NCI-H82 treated with DMSO at 0.1 percent for 48 hours (cell line): ENCODE data around the gene DAGLB.
"Not testable (repeated sequence)": the region's sequence is repeated elsewhere in the genome, so short reads cannot be mapped to it uniquely, and the experiment has no call there.

Source experiments
- DNase-seq: peaks from one replicate; lab custom pipeline; 2025; ENCODE audit not compliant: unreplicated experiment; lab: John Stamatoyannopoulos, UW

DAGLB gene

DNA sequence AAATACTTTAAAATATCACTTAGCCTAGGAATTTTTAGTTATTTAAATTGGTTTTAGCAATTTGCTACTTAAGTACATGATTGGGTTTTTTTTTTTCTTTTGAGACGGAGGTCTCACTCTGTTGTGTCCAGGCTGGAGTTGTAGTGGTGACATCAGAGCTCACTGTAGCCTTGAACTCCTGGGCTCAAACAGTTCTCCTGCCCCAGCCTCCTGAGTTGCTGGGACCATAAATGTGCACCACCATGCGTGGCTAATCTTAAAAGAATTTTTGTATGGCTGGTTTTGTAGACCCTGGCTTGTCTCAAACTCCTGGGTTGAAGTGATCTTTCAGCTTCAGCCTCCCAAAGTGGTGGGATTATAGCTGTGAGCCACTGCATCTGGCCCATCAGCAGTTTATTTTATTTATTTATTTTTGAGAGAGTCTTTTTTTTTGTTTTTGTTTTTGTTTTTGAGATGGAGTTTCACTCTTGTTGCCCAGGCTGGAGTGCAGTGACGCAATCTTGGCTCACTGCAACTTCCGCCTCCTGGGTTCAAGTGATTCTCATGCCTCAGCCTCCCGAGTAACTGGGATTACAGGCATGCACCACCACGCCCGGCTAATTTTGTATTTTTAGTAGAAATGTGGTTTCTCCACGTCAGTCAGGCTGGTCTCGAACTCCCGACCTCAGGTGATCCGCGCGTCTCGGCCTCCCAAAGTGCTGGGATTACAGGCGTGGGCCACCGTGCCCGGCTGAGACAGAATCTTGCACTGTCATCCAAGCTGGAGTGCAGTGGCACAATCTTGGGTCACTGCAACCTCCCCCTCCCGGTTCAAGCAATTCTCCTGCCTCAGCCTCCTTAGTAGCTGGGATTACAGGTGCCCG is 47.3 kb downstream of the DAGLB start:
- DNase-seq = not testable (repeated sequence)

DNA sequence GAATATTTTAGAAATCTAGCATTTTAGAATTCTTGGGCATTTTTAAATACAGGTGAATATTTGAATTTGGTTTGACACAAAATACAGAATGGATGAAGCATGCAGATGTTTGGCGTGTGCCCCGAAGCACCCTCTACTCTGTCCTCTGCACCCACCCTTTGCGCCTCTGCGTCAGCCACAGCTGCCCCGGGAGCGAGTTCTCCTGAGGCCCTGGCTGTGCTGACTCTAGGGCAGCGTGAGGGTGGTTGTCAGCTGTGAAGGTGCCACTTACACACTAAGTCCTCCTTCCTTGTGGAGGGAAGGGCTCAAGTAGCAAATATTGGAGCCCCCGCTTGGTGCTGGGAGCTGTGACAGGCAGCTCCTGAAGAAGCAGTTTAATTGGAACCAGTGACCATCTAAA is 48.4 kb downstream of the DAGLB start:
- DNase-seq = no peak

DNA sequence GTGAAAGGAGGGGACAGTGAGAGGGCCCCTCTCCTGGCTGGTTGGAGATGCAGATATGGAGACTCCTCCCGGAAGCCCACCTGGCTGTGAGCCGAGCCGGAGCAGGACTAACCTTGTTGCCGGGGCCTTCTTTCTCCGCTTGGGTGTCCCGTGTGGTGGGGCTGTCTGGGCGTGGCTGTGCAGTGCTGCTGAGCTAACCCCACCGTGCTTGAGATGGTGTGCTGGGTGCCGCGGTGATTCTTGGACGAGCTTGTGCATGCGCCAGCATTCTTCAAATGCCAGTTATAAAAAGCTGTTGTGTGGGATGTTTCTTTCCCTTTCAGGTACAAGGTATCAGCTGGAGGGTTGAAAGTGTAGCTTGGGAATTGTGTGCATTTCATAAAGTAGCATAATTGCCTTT is 48.8 kb downstream of the DAGLB start:
- no peak for DNase-seq

DNA sequence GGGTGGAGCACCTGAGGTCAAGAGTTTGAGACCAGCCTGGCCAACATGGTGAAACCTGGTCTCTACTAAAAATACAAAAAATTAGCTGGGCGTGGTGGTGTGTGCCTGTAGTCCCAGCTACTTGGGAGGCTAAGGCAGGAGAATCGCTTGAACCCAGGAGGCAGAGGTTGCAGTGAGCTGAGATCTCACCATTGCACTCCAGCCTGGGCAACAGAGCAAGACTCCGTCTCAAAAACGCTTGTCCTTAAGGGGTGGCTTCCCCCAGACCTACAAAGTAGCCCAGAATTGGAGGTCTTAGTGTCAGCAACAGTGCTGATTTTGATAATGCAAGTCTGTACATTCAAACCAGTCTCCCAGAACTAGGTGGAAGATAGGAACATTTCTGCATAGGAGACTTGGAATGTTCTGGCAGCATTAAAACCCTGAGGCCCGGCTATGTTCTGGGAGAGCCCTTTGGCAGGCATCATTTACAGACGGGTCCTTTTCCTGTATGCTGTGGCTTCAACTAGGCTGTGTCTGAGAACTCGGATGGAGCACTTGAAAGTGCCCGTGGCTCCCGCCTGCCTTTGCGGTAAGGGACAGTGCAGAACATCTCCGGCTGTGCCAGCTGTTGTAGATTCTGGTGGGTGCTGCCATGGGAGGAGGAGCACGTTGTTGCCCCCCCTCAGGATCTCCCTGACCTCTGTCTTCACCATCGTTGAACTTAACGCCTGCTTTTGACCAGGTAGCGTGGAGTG is 49.8 kb downstream of the DAGLB start:
- DNase-seq = not testable (repeated sequence)

GRCh38 chr7:6395898-6396595 is 51.7 kb downstream of the DAGLB start:
- DNase-seq = no peak

- no peak for DNase-seq
These were observed 53.6 kb downstream of the DAGLB start for GRCh38 chr7:6394114-6394513.

- DNase-seq = no peak
These were observed 54.1 kb downstream of the DAGLB start for GRCh38 chr7:6393667-6394056.

- no peak for DNase-seq
These were observed 54.8 kb downstream of the DAGLB start for GRCh38 chr7:6392712-6393666.

- DNase-seq = no peak
These were observed 58.0 kb downstream of the DAGLB start for GRCh38 chr7:6389728-6390127.

DNA sequence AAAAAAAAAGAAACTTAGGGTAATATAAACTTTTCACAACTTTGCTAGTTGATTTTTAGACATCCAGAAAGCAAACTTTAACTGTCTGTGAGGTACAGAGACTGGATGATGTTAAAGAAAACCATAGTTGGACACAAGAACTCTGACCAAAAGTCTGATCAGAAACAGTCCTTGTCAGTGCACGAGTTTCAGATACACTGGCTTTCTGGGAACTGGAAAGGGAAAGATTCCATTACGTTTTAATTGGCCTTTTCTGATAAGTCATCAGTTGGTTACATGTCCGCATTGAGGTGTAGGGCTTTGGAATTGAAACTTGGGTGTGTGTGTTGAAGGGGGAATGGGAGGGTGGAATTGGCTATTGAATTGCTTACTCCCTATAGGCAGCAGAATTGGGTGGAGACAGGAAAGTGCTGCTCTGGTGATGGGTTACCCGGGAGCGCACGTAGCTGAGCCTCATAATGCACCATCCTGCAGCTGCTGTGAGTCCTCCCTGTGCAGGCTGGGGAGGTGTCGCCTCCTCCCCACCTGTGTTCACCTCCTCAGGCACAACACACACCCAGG is 59.9 kb downstream of the DAGLB start:
- no peak for DNase-seq

DNA sequence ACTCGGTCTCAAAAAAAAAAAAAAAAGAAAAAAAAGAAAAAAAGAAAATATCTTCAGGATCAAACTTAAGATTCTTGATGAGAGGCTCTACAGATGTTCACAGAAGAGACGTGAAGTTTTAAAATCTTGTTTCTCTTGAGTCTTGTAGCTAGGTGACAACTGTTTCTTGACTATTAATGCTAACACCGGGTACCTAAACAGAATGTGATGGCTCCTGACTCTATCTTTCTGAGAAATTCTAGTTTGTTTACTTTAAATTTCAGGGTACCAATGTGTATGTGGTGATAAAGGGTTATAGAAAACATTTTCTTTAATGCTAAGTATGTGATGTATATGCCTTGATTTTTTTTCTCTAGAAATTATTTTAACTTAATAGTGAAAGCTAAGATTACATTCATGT is 61.0 kb downstream of the DAGLB start:
- no peak for DNase-seq

DNA sequence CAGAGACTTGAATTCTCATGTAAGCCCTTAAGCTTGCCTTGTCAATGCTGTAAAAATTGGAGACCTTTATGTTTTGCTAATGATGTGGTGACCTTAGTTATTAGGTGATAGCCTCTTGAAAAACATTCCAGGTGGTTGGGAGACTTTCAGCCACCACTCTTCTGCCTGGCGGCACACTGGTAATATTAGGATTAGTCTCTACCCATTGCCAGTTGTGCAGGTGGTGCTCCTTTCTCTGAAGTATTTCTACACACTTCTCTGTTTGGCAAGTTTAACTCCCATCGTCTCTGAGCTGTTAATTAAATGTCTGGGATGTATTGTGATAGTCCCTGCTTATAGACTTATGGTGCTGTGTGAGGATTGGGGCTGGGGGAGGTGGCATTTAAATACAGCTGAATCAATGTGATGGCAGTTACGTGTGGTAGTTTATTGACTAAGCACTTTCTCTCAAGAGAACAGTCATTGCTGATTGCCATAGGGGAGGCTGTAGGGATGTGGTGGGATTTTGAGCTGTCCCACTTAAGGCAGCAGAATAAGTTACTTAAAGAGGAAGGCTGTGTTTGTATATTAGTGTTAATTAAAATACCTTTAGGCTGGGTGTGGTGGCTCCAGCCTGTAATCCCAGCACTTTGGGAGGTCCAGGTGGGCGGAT is 61.7 kb downstream of the DAGLB start:
- no peak for DNase-seq

DNA sequence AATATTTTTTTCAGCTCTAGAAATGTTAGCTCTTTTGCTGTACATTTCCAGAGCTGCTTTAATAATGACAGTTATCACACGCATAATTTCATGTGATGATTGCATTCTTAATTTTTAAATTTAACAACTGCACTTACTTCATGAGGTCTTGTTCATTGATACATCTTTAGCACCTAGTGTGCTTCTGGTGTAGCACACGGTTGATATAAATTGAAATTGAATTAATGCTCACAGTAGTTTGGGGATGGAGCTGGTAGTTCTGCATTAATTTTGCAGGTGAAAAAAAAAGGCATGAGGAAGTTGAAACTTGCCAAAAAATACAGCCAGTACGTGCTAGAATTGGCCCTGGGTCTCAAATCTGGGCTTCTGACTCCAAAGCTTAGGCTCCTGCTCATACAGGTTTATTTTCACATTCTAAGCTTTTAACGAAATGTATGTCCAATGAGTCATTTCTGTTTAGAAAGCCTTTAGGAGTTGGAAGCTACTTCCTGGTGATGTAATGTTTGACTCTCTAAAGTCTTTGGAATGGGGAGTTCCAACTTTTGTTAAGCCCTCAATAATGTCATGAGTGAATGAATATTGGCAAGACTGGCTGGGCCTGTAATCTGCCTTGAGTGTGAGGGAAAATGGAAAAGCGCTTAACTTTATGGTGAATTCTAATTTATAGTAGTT is 62.5 kb downstream of the DAGLB start:
- no peak for DNase-seq

- no peak for DNase-seq
These were observed 63.4 kb downstream of the DAGLB start for GRCh38 chr7:6384327-6384726.

GRCh38 chr7:6382817-6383216 is 64.9 kb downstream of the DAGLB start:
- DNase-seq = no peak

DNA sequence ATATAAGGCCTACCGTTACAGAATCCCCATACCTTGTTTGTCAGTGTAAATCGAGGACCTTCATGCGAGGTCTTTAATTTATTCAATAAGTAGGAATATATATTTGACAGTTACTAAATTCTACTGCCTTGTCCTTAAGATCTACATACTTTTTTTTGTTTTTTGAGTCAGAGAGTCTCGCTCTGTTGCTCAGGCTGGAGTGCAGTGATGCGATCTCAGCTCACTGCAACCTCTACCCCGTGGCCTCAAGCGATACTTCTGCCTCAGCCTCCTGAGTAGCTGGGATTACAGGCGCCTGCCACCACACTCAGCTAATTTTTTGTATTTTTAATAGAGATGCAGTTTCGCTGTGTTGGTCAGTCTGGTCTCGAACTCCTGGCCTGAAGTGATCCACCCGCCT is 65.9 kb downstream of the DAGLB start:
- DNase-seq = not testable (repeated sequence)

DNA sequence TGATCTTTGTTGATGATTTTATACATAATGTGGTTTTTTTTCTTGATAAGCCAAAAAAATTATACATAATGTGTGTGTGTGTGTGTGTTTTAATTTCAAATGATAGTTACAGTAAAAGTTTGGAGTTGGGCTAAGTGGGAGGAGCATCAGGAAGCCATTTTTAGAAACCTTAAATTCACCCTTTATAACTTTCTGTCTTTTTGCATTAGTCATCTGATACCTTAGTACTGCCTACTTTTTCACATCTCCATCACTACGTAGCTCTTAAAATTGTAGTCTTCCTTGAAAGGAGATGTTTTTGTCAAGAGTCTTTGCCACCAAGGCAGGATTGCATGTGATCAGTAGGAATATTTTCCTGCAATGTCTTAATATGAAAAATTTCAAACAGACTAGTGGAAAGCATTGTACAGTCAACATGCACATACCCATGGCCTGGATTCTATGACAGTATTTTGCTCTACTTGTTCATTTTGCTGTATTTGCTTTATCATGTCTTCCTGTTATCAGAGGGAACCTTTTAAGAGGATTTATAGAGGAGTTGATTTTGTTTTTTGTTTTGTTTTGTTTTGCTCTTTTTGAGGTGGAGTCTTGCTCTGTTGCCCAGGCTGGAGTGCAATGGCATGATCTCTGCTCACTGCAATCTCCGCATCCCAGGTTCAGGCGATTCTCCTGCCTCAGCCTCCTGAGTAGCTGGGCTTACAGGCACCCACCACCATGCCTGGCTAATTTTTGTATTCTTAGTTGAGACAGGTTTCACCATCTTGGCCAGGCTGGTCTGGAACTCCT is 67.3 kb downstream of the DAGLB start:
- DNase-seq = no peak

DNA sequence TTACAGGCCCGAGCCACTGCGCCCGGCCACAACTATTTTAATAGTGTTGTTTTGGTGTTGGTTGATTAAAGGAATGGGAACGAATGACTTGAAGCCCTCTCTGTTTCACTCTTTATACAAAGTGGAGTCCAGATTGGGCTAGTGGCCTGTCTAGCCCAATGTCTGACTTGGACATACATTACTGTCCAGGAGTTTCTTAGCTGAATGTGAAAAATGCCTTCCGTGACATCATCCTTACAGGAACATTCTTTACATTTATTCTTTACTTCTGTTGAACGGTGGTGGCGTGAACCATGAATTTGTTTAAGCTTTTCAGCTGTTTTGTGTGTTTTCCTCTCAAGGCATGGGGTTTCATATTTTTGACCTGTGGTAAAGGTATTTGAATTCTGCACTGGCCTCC is 67.9 kb downstream of the DAGLB start:
- DNase-seq = no peak

GRCh38 chr7:6378556-6378955 is 69.2 kb downstream of the DAGLB start:
- not testable (repeated sequence) for DNase-seq
